MM.1S (cell line): Measurements from ENCODE around the gene RASGEF1B.
A peak's percentile ranks its signal among the peaks of the same experiment; 100 is the strongest.

ENCODE experiments used
- DNase-seq: peaks from one replicate; pipeline ENCODE4 v3.0.0-alpha.2; 2015
- H2AFZ ChIP-seq: fragments of 300-600 bp; sonication (generic); 2 replicates; pipeline ENCODE4 v1.6.0; 2016; ENCODE audit warnings: antibody characterized with exemption, low read length
- H3F3A ChIP-seq: fragments of 300-600 bp; sonication (generic); 2 replicates; pipeline ENCODE4 v1.6.1; 2016; ENCODE audit warnings: mild to moderate bottlenecking, antibody characterized with exemption, low read length, moderate library complexity, mixed read lengths; ENCODE audit not compliant: insufficient read depth
- H3K27ac ChIP-seq: fragments of 300-600 bp; sonication (generic); 2 replicates; pipeline ENCODE4 v1.5.1; 2016; ENCODE audit warnings: mild to moderate bottlenecking, low read length
- H3K27me3 ChIP-seq: fragments of 300-600 bp; sonication (generic); replicated peaks from 2 replicates; pipeline ENCODE4 v1.6.0; 2016; ENCODE audit warnings: low read length; ENCODE audit not compliant: insufficient read depth
- H3K36me3 ChIP-seq: fragments of 300-600 bp; sonication (generic); replicated peaks from 2 replicates; pipeline ENCODE4 v1.6.1; 2016; ENCODE audit warnings: mild to moderate bottlenecking, low read length, mixed read lengths; ENCODE audit not compliant: insufficient read depth
- H3K4me1 ChIP-seq: fragments of 300-600 bp; sonication (generic); 2 replicates; pipeline ENCODE4 v1.6.1; 2016; ENCODE audit warnings: low read length, mixed read lengths
- H3K4me2 ChIP-seq: fragments of 300-600 bp; sonication (generic); 2 replicates; pipeline ENCODE4 v1.6.0; 2016; ENCODE audit warnings: low read depth, low read length
- H3K4me3 ChIP-seq: fragments of 300-600 bp; sonication (generic); 2 replicates; pipeline ENCODE4 v1.5.1; 2016; ENCODE audit warnings: low read length, mixed read lengths
- H3K79me2 ChIP-seq: fragments of 300-600 bp; sonication (generic); 2 replicates; pipeline ENCODE4 v1.6.1; 2016; ENCODE audit warnings: mixed run types, low read length, mixed read lengths
- H3K9ac ChIP-seq: fragments of 300-600 bp; sonication (generic); 2 replicates; pipeline ENCODE4 v1.6.1; 2016; ENCODE audit warnings: low read length, mixed read lengths
- H3K9me2 ChIP-seq: fragments of 300-600 bp; sonication (generic); replicated peaks from 2 replicates; pipeline ENCODE4 v1.6.1; 2016; ENCODE audit warnings: mild to moderate bottlenecking, low read length, mixed read lengths; ENCODE audit not compliant: insufficient read depth
- H3K9me3 ChIP-seq: fragments of 300-600 bp; sonication (generic); replicated peaks from 2 replicates; pipeline ENCODE4 v1.6.1; 2016; ENCODE audit warnings: mild to moderate bottlenecking, low read length, mixed read lengths; ENCODE audit not compliant: insufficient read depth
- H4K20me1 ChIP-seq: fragments of 300-600 bp; sonication (generic); 2 replicates; pipeline ENCODE4 v1.6.1; 2016; ENCODE audit warnings: mild to moderate bottlenecking, low read length, moderate library complexity, mixed read lengths; ENCODE audit not compliant: insufficient read depth
- CTCF ChIP-seq: fragments of 300-600 bp; sonication (generic); IDR thresholded peaks from 2 replicates; pipeline ENCODE4 v1.5.1; 2016; ENCODE audit warnings: antibody characterized with exemption, low read length, mixed read lengths
- EZH2 ChIP-seq: fragments of 300-600 bp; sonication (generic); optimal IDR thresholded peaks from 2 replicates; pipeline ENCODE3; 2017; ENCODE audit warnings: low read depth, mild to moderate bottlenecking, antibody characterized with exemption, low read length, mixed read lengths
- EZH2phosphoT487 ChIP-seq: fragments of 300-600 bp; sonication (generic); IDR thresholded peaks from 2 replicates; pipeline ENCODE4 v1.6.1; 2018; ENCODE audit warnings: antibody characterized with exemption, low read length

The RASGEF1B gene

GRCh38 chr4:81469781-81470455, 1.8 kb downstream of the RASGEF1B start:
- Histone ChIP-seq H3K9ac (peak overlapping the region; percentile 99), H2AFZ (no peak overlapping the region), H3K4me2 (peak overlapping the region; percentile 76), H4K20me1 (peaks cover 6% of the 10 kb centered on the region; the same call in 1 of the 2 replicates), H3K36me3 (no peaks in the 10 kb centered on the region), H3K27me3 (no peaks in the 10 kb centered on the region), H3K4me1 (peaks cover 19% of the 10 kb centered on the region), H3K79me2 (peaks cover 67% of the 10 kb centered on the region), H3K27ac (peak overlapping the region; percentile 97), H3K9me3 (no peaks in the 10 kb centered on the region), H3F3A (peaks cover 28% of the 10 kb centered on the region), H3K9me2 (no peaks in the 10 kb centered on the region), H3K4me3 (peak overlapping the region; percentile 95)
- DNase-seq: no peak
- no peak for TF ChIP-seq EZH2

GRCh38 chr4:81468678-81469077, 3.0 kb downstream of the RASGEF1B start:
- peaks cover 19% of the 10 kb centered on the region for H3K4me1 ChIP-seq

GRCh38 chr4:81467672-81467964, 4.1 kb downstream of the RASGEF1B start:
- no peaks in the 10 kb centered on the region for H3K36me3 ChIP-seq
- no peak overlapping the region for H3K4me3 ChIP-seq

More at GRCh38 chr4:81468678-81469077, 3.0 kb downstream of the RASGEF1B start:
- TF ChIP-seq CTCF (no peak), EZH2 (no peak), EZH2phosphoT487 (no peak)
- H3K4me3 ChIP-seq: peak overlapping the region; percentile 33
- H3K27ac ChIP-seq: peak overlapping the region; percentile 3; the same call in 1 of the 2 replicates
- no peaks in the 10 kb centered on the region for H3K27me3 ChIP-seq
- H3F3A ChIP-seq: peaks cover 28% of the 10 kb centered on the region
- peaks cover 80% of the 10 kb centered on the region for H3K79me2 ChIP-seq
- H2AFZ ChIP-seq: no peak overlapping the region
- H3K9me2 ChIP-seq: no peaks in the 10 kb centered on the region
- H3K9me3 ChIP-seq: no peaks in the 10 kb centered on the region
- peak overlapping the region; percentile 43; the same call in 1 of the 2 replicates for H3K9ac ChIP-seq
- H3K36me3 ChIP-seq: no peaks in the 10 kb centered on the region
- H4K20me1 ChIP-seq: peaks cover 6% of the 10 kb centered on the region; the same call in 1 of the 2 replicates
- peak overlapping the region; percentile 76 for H3K4me2 ChIP-seq
- no peak for DNase-seq

More at GRCh38 chr4:81467672-81467964, 4.1 kb downstream of the RASGEF1B start:
- Histone ChIP-seq H3K9ac (no peak overlapping the region), H3K4me1 (0 out of 2 replicates have a peak, but pooled peaks cover 11% of the 10 kb centered on the region), H3K27ac (no peak overlapping the region), H3K9me2 (no peaks in the 10 kb centered on the region), H4K20me1 (peaks cover 12% of the 10 kb centered on the region), H3K79me2 (peaks cover 90% of the 10 kb centered on the region), H3K4me2 (no peak overlapping the region; the same call in 1 of the 2 replicates), H3K9me3 (no peaks in the 10 kb centered on the region), H3K27me3 (no peaks in the 10 kb centered on the region), H2AFZ (no peak overlapping the region), H3F3A (peaks cover 24% of the 10 kb centered on the region)
- no peak for DNase-seq
- TF ChIP-seq EZH2phosphoT487 (no peak), EZH2 (no peak), CTCF (no peak)
